HUDEP-2 (cell line): ENCODE measurements around the gene XAGE5.
"Not testable (repeated sequence)": the region's sequence is repeated elsewhere in the genome, so short reads cannot be mapped to it uniquely, and the experiment has no call there.

ENCODE experiments used
- DNase-seq, 76 experiments: peaks; one replicate each; lab custom pipeline; 2025; ENCODE audit not compliant: unreplicated experiment in 76 of 76; lab: John Stamatoyannopoulos, UW

Gene XAGE5, protein sequence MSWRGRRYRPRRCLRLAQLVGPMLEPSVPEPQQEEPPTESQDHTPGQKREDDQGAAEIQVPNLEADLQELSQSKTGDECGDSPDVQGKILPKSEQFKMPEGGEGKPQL

DNA sequence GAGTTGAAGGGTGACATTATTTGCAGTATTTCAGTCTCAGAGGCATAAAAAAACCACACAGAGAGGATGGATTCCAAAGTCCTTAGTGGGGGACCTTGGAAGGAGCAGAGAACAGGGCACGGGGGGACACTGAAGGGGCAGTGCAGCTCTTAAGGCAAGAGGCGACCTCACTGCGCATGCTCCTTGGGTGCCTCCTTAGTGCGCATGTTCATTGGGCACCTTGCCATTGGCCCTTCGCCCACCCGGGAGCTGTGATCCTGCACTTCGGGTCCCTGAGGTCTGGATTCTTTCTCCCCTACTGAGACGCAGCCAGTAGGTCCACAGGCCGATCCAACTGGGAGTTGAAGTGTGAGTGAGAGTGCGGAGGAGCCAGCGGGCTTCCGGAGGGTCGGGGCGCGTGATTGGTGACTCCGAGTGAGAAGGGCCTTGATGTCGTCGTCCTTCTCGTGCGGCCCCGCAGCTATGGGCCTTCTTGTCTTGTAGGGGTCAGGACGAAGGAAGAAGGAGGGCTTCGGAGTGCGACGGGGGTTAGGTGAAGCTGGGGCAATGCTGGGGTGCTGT, at the start of gene XAGE5:
XAGE5 (plus strand) TSS at position 223 of the 561 bp plus-strand sequence. CDS start 1,280 bp downstream, outside the sequence.
- DNase-seq = no peak

GRCh38 chrX:52765983-52766382, 45.1 kb upstream of the XAGE5 start:
- DNase-seq = not testable (repeated sequence)

DNA sequence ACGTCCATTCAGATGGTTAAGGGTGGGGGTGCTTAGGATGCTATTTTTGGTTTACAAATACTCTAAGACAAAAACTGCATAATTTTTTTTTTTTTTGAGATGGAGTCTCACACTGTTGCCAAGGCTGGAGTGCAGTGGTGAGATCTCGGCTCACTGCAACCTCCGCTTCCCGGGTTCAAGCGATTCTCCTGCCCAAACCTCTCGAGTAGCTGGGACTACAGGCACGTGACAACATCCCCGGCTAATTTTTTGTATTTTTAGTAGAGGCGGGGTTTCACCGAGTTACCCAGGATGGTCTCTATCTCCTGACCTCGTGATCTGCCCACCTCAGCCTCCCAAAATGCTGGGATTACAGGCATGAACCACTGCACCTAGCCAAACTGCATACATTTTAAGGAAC, 37.6 kb upstream of the XAGE5 start:
- DNase-seq = not testable (repeated sequence)

DNA sequence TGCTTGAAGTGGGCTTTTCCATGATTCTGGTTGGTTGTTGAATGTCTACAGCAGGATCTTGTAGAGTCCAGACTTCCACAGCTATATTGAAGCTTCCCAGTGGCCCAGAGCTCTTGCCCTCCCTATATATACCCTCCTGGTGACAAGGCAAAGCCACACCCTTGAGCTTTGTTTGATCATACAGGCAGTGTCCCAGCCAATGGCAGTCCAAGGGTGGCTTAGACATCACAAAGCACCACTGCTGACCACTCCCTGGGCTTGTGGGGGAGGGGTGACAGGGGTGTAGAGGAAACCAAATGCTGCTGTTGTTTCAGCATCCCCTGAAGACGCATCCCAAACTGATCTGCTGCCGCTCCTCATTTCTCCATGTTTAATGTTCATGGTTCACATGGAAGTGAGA, 13.8 kb upstream of the XAGE5 start, which contains the start of gene SPANXN5:
SPANXN5 (minus strand) TSS at position 101 of the 400 bp plus-strand sequence; CDS start at position 22, 79 bp downstream.
- DNase-seq = not testable (repeated sequence)

DNA sequence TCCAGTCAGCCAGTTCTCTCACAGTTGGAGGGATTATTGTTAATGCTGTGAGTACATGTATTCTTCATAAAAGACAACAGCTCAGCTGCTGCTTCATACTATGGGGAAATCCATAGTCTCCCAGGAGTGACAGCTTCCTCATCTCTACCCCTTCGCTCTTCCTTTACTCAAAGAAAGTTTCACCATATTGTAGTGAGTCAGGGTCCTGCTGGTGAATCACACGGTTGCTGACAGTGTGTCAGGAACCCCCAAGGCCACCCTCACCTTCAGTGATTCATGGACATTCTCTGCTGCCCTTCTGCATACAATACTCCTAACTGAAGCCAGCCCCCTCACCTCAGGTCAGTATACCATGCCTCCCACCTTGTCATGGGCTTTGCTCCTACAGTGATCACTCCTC, 6.2 kb upstream of the XAGE5 start:
- not testable (repeated sequence) for DNase-seq

GRCh38 chrX:52819788-52820187, 8.7 kb downstream of the XAGE5 start:
- DNase-seq = no peak

GRCh38 chrX:52821079-52821760, 10.1 kb downstream of the XAGE5 start:
- no peak for DNase-seq

- no peak for DNase-seq
Measured at GRCh38 chrX:52824608-52825007, 13.5 kb downstream of the XAGE5 start.

GRCh38 chrX:52830551-52830950, 19.5 kb downstream of the XAGE5 start:
- no peak for DNase-seq

- DNase-seq = no peak
Measured at GRCh38 chrX:52839137-52839536, 28.1 kb downstream of the XAGE5 start.

- DNase-seq = not testable (repeated sequence)
Measured at GRCh38 chrX:52843619-52844018, 32.5 kb downstream of the XAGE5 start.

- no peak for DNase-seq
Measured at GRCh38 chrX:52852110-52852860, 41.2 kb downstream of the XAGE5 start.

DNA sequence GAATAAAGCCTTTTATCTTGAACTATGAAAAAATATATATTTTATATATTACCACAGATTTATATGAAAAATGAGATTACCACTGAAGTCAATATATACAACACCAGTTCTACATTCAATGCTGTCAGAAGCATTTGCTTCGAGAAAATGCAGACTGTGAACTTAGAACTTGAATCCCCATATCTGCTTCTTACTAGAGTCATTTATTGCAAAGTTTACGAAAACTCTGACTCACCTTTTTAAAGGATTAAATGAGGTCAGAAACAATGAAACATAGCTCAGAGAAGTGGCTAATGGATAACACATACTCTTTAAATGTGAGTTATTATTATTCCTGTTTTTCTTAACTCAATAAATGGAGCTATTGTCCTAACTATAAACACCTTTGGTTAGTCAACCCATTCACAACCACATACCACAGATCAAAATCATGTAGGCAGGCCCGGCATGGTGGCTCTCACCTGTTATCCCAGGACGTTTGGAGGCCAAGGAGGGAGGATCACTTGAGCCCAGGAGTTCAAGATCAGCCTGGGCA, 46.0 kb downstream of the XAGE5 start:
- not testable (repeated sequence) for DNase-seq

- DNase-seq = no peak
Measured at GRCh38 chrX:52865343-52865998, 54.4 kb downstream of the XAGE5 start.
